Colonic mucosa (tissue), 4 donors: ENCODE measurements around the gene PPP2R5A. TPM values are rescaled to one million over a fixed set of nuclear protein-coding genes. Genes with fewer than 3 reads are reported as not detected.

Experiments
- DNase-seq: peaks from one replicate; pipeline ENCODE4 v3.0.0-alpha.2; 2020
- H3K27ac ChIP-seq: fragments of 200-600 bp; one replicate; pipeline ENCODE4 v1.8.0; 2021
- H3K27me3 ChIP-seq: fragments of 200-600 bp; one replicate; pipeline ENCODE4 v1.8.0; 2021
- H3K36me3 ChIP-seq: fragments of 200-600 bp; one replicate; pipeline ENCODE4 v1.8.0; 2021
- H3K4me1 ChIP-seq: fragments of 200-600 bp; one replicate; pipeline ENCODE4 v1.8.0; 2021; ENCODE audit warnings: mild to moderate bottlenecking
- H3K4me3 ChIP-seq: fragments of 200-600 bp; one replicate; pipeline ENCODE4 v1.8.0; 2021
- H3K9ac ChIP-seq, 2 donors: one replicate each; pipeline ENCODE4 v1.7.0; 2013; ENCODE audit warnings: control low read depth in 2 of 2, low read depth in 2 of 2, low read length in 2 of 2
- H3K9me3 ChIP-seq: fragments of 200-600 bp; one replicate; pipeline ENCODE4 v1.8.0; 2021
- intact Hi-C: fragments of 100-400 bp; cut with DNase I; formaldehyde crosslinking; loops from one replicate; pipeline ENCODE4 v1.14.1; 2022
- total RNA-seq, 2 donors: library from RNA; stranded (reverse); fragmentation: NEBNext Ultra II Directional in 1 of 2; extraction: Animal tissue kit (Norgen Biotek cat#: 25700) in 1 of 2; gene quantifications; one replicate each; pipeline ENCODE4 v1.2.1, GENCODE V29; 2021
- TF ChIP-seq, protein P1 (sequence below): fragments of 200-600 bp; IDR thresholded peaks from one replicate; pipeline ENCODE4 v1.8.0; 2022; ENCODE audit warnings: antibody characterized with exemption, mild to moderate bottlenecking
- donor health status: healthy.
- donor health status: DM: no; HTN: no; CAD: no.
- donor health status: DM: no; HTN: no; CAD: no.

The PPP2R5A gene
- total RNA-seq, 2 donors from 2014 or later = 62.4 to 78.2 TPM

DNA sequence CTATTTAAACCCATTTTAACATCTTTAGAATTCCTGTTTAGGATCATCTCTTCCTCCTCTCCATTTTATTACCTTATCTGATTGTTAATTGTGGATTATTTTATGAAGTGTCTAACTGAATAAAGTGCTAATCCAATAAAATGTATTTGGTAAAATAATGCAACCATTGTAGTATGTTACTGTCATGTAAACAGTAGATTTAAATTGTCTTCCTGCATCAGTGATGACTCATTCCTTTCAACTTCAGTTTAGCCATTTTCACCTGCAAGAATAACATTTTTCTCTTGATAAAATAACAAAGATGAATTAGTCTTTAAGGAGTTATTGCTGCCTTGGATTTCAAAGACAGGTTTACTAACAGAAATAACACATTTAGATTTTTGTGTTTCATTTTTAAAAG lies 5.4 kb downstream of the PPP2R5A start:
- Histone ChIP-seq H3K9ac (no peak overlapping the region), H3K27me3 (no peaks in the 10 kb centered on the region), H3K4me1 (peaks cover 20% of the 10 kb centered on the region), H3K36me3 (no peaks in the 10 kb centered on the region), H3K9me3 (no peaks in the 10 kb centered on the region), H3K4me3 (no peak overlapping the region), H3K27ac (no peak overlapping the region)
- no peak for DNase-seq
- TF ChIP-seq, protein P1, sequence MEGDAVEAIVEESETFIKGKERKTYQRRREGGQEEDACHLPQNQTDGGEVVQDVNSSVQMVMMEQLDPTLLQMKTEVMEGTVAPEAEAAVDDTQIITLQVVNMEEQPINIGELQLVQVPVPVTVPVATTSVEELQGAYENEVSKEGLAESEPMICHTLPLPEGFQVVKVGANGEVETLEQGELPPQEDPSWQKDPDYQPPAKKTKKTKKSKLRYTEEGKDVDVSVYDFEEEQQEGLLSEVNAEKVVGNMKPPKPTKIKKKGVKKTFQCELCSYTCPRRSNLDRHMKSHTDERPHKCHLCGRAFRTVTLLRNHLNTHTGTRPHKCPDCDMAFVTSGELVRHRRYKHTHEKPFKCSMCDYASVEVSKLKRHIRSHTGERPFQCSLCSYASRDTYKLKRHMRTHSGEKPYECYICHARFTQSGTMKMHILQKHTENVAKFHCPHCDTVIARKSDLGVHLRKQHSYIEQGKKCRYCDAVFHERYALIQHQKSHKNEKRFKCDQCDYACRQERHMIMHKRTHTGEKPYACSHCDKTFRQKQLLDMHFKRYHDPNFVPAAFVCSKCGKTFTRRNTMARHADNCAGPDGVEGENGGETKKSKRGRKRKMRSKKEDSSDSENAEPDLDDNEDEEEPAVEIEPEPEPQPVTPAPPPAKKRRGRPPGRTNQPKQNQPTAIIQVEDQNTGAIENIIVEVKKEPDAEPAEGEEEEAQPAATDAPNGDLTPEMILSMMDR = no peak
- intact Hi-C loops = loop anchor here (5.0 kb wide), 1 partner anchor 218 kb away; no protein-coding TSS in a partner anchor

DNA sequence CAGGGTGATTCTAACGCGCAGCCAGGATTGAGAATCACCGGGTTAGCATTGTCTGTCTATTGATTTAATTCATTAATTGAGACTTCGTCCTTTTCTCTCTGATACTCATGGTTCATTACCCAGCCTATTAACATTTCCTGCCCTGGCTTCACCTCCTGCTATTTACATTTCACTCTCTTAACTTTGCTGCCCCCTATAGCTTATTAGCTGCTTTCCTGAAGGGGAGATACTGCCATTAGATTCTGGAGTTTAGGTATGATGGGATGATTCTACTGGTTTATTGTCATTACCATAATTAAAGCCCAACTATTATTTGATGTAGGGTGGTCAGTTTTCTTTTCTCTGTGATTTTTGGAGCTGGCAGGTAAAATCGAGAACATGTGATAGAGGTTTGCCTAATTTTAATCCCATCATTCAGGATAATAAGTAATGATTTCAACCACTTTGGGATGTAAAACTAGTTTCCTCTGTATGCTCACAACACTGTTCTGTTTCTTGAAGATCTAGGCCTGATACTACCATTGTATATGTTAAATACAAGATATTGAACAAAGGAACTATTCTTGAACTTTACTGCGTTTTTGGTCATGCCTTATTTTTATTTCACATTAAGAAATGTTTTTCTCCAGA lies 6.4 kb downstream of the PPP2R5A start:
- no peaks in the 10 kb centered on the region for H3K27me3 ChIP-seq
- no peaks in the 10 kb centered on the region for H3K36me3 ChIP-seq
- H3K9ac ChIP-seq = no peak overlapping the region
- H3K9me3 ChIP-seq = no peaks in the 10 kb centered on the region
- H3K4me3 ChIP-seq = no peak overlapping the region
- TF ChIP-seq, protein P1 = peak; percentile 34
- peaks cover 20% of the 10 kb centered on the region for H3K4me1 ChIP-seq
- no peak overlapping the region for H3K27ac ChIP-seq
- DNase-seq = no peak
- intact Hi-C loops = loop anchor here (5.0 kb wide), 1 partner anchor 219 kb away; no protein-coding TSS in a partner anchor

DNA sequence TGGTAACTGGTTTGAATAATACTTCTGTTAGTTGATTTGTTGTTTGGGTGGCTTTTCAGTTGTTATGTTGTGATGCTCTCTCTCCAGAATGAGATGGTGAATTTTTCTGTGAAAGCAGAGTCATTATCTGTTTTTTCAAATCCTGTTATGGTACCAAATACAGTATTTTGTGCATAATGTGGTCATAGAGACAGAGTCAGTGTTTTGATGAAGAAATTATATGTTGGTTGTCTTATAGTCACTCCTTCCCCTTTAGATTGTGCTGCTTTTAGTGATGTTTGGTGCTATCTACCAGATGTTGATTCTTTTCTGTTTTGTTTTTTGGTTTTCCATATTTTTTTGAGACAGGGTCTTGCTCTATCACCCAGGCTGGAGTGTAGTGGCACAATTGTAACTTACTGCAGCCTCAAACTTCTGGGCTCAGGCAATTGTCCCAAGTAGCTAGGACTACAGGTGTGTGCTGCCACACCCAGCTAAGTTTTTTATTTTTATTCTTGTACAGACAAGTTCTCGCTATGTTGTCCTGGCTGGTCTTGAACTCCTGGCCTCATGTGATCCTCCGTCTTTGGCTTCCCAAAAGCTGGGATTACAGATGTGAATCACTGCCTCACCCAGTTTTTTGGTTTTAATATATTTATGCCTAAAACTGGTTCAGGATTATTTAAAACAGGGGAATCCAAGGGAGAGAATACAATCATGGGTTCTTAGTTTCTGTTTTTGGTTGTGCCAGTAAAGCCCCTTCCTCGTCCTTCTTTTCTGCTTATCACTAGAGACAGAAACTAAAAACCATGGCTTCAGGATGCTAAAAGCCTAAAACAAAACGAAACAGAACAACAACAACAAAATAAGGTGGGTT lies 7.3 kb downstream of the PPP2R5A start:
- Histone ChIP-seq H3K36me3 (no peaks in the 10 kb centered on the region), H3K27ac (no peak overlapping the region), H3K9ac (no peak overlapping the region), H3K27me3 (no peaks in the 10 kb centered on the region), H3K9me3 (no peaks in the 10 kb centered on the region), H3K4me1 (peaks cover 20% of the 10 kb centered on the region), H3K4me3 (no peak overlapping the region)
- intact Hi-C loops = loop anchor here (5.0 kb wide), 1 partner anchor 220 kb away; no protein-coding TSS in a partner anchor
- no peak for DNase-seq
- TF ChIP-seq, protein P1 = no peak

DNA sequence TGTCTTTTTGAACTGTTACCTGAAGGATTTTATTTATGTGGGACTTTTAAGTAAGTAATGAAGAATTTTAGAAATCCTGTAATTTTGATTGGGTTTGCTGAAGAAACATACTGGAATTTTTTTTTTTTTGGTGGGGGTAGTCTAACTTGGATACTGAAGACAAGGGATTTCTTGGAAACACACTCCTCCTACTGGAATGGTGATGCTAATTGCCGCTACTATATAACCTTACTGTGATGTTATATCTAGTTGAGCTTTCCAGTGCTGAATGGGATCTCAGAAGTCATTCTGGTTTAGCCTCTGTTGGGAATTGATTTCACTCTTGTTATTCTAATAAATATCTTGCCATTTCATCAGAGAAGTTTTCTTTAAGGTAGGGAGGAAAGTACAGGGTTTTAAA lies 8.4 kb downstream of the PPP2R5A start:
- Histone ChIP-seq H3K9ac (no peak overlapping the region), H3K4me3 (no peak overlapping the region), H3K9me3 (no peaks in the 10 kb centered on the region), H3K27me3 (no peaks in the 10 kb centered on the region), H3K36me3 (no peaks in the 10 kb centered on the region), H3K4me1 (peaks cover 11% of the 10 kb centered on the region), H3K27ac (no peak overlapping the region)
- DNase-seq = no peak
- intact Hi-C loops = loop anchor here (5.0 kb wide), 1 partner anchor 221 kb away; no protein-coding TSS in a partner anchor
- TF ChIP-seq, protein P1 = peak; percentile 13

DNA sequence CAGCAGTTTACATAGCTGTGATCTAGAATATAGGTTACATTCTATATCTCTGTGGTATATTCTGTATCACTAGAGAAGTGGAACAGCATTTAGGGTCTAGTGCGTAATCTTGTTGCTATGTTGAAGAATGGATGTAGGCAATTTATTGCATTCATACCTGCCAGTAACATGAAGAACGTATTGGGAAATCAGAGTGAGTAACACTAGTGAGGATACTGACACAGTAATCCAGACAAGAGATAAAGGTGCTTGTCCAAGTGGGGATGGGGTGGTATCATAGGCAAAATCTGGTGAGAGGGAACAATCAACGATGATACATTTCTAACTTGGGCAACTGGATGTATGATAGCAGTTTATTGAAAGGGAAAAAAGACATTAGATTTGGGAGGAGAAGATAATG lies 9.8 kb downstream of the PPP2R5A start:
- Histone ChIP-seq H3K9me3 (no peaks in the 10 kb centered on the region), H3K9ac (no peak overlapping the region), H3K36me3 (no peaks in the 10 kb centered on the region), H3K27me3 (no peaks in the 10 kb centered on the region), H3K4me1 (no peaks in the 10 kb centered on the region), H3K4me3 (no peak overlapping the region), H3K27ac (no peak overlapping the region)
- TF ChIP-seq, protein P1 = no peak
- DNase-seq = no peak
- intact Hi-C loops = loop anchor here (5.0 kb wide), 1 partner anchor 223 kb away; no protein-coding TSS in a partner anchor
